Measurements from ENCODE around the gene TRPV6.

The TRPV6 gene

GRCh38 chr7:142847353-142847752 lies 38.2 kb downstream of the TRPV6 start:
- no peak for DNase-seq

GRCh38 chr7:142842251-142842766 lies 43.2 kb downstream of the TRPV6 start:
- no peak for DNase-seq

DNA sequence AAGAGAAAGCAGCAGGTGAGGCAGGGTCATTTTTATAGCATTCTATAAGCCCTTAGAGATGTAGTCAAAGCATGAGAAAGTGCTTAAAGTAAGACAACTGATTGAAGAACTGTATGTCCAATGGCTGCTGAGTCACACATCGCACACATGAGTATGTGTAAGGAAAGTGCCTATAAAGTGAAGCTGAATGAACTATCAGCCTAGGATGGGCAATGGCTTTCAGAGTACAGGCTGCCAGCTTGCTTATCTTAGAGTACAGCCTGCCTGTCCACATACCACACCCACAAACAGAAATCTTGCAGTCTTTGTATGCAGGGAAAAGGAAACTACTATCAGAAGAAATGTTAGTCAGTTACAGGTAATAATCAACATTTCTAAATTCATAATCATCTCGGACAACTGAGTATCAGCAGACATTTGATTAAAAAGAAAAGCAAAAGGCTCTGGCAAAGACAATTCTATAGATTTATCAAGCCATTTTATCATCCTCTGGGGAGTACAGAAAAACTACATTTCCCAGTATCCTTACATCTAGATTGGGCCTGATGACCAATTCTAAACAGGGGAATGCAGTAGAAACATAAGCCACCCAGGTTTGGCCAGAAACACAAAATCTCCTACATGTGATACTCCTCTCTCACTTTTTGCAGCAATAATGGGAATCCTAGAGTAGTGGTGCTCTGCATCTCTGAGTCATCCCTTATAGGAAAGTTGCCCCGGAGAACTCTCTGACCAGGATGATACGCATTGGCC lies 46.9 kb downstream of the TRPV6 start:
- no peak for DNase-seq

GRCh38 chr7:142836426-142836825 lies 49.1 kb downstream of the TRPV6 start:
- no peak for DNase-seq

DNA sequence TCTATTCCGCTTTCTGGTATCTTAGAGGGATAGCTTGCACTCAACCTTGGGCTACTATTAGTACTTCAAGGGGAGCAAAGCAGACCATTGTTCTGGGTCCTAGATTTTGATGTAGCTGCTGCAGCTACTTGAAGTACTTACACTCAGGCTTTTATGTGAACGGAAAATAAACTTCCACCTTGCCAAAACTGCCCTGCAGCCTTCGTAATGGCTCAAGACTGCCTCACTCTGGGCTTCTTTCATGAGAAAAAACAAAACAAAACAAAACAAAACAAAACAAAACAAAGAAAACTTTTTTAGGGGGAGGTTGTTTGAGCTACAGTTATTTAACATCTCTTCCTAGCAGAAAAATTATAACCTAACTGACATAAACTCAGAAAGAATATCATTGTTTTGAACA lies 50.1 kb downstream of the TRPV6 start:
- DNase-seq, result no peak

- no peak for DNase-seq
Observed at GRCh38 chr7:142833174-142834048, 52.1 kb downstream of the TRPV6 start.

DNA sequence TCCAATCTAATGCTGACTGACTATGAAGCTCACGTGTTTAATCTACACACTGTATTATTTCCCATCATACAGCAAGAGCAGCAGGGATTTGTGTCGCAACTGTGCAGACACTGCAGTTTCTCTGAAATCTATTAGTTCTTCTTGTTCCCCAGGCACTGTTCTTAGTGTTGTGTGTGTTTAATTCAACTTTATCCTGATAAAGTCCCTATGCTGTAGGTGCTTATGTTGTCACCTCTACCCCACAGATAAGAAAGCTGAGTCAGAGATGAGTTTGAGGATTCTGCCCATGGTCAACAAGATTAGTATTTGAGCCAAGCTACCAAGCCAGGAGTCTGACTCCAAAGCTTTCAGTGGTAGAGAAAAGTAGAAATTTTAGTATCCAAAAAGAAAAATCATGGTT lies 53.1 kb downstream of the TRPV6 start:
- no peak for DNase-seq

- DNase-seq, result no peak
Observed at GRCh38 chr7:142827951-142828500, 57.5 kb downstream of the TRPV6 start.

GRCh38 chr7:142822714-142823113 lies 62.8 kb downstream of the TRPV6 start:
- no peak for DNase-seq
